KOPT-K1 (cell line): Measurements from ENCODE around the gene SCD5.

ENCODE experiments used
- H3K27ac ChIP-seq: fragments of 200-600 bp; sonication (generic); 2 replicates; pipeline ENCODE4 v1.5.1; 2016; ENCODE audit warnings: antibody characterized with exemption, mild to moderate bottlenecking, low read depth, low read length; ENCODE audit not compliant: poor library complexity, severe bottlenecking
- H3K36me3 ChIP-seq: fragments of 200-600 bp; sonication (generic); 2 replicates; pipeline ENCODE4 v1.5.1; 2017; ENCODE audit warnings: antibody characterized with exemption, mild to moderate bottlenecking, low read length, moderate library complexity; ENCODE audit not compliant: insufficient read depth
- H3K9me3 ChIP-seq: fragments of 200-600 bp; sonication (generic); 2 replicates; pipeline ENCODE4 v1.5.1; 2017; ENCODE audit warnings: antibody characterized with exemption, low read length, mild to moderate bottlenecking; ENCODE audit not compliant: insufficient read depth, poor library complexity, severe bottlenecking

The SCD5 gene

GRCh38 chr4:82758701-82759685 is 39.6 kb downstream of the SCD5 start:
- Histone ChIP-seq H3K9me3 (no peaks in the 10 kb centered on the region), H3K36me3 (no peaks in the 10 kb centered on the region), H3K27ac (no peak overlapping the region)

- H3K9me3 ChIP-seq: no peaks in the 10 kb centered on the region
- no peak overlapping the region for H3K27ac ChIP-seq
- H3K36me3 ChIP-seq: no peaks in the 10 kb centered on the region
Observed at GRCh38 chr4:82756061-82756460, 42.5 kb downstream of the SCD5 start.

DNA sequence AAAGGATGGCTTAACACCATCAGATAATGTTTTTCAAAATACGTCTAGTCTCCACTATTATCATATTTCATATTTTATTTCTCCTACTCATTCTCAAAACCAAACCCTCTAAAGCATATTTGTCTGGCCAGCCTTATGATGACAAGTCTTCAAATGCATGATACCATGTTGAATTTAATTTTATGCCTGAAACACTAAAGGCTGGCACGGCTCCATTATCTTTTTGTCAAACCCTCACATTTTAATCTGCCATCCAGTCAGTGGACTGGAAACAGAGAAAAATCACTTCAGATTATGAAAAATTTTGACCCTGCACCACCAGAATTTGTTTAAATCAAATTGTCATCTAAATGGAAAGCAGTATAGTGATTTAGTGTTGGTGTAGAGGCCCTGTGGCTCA is 42.9 kb downstream of the SCD5 start:
- no peaks in the 10 kb centered on the region for H3K36me3 ChIP-seq
- no peak overlapping the region for H3K27ac ChIP-seq
- H3K9me3 ChIP-seq: no peaks in the 10 kb centered on the region

DNA sequence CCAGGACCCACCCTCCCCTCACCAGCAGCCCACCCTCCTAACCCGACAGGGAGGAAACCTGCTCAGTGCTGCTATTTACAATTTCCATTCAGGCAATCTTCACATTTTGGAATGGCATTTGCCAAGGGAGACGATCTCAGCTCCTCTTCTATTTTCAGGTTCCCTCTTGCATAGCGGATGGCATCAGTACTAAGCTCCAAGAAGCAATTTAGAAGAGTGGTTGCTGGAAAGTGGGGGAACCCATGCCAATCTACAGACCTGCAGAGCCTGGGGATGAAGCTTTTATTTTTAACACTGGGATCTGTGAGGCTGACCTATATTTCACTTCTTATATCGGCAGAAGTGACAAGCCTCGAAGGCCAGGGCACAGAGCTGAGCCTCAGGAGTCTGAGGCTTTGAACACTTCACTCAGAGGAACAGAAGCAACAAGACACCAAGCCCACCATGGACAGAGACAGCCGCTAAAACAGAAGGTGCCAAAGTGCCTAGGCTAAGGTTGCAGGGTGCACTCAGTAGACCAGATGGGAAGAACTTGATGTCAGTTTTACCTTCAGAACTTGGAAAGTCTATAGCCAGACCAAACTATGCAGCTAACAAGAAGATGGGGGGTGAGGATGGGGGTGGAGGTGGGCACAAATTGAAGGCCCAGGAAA is 44.0 kb downstream of the SCD5 start:
- Histone ChIP-seq H3K36me3 (no peaks in the 10 kb centered on the region), H3K9me3 (no peaks in the 10 kb centered on the region), H3K27ac (no peak overlapping the region)

GRCh38 chr4:82753725-82754410 is 44.7 kb downstream of the SCD5 start:
- H3K9me3 ChIP-seq: no peaks in the 10 kb centered on the region
- no peak overlapping the region for H3K27ac ChIP-seq
- H3K36me3 ChIP-seq: no peaks in the 10 kb centered on the region

- H3K9me3 ChIP-seq: no peaks in the 10 kb centered on the region
- H3K36me3 ChIP-seq: no peaks in the 10 kb centered on the region
- H3K27ac ChIP-seq: no peak overlapping the region
Observed at GRCh38 chr4:82753238-82753637, 45.4 kb downstream of the SCD5 start.

GRCh38 chr4:82748810-82749470 is 49.7 kb downstream of the SCD5 start:
- Histone ChIP-seq H3K9me3 (no peaks in the 10 kb centered on the region), H3K27ac (no peak overlapping the region), H3K36me3 (no peaks in the 10 kb centered on the region)

DNA sequence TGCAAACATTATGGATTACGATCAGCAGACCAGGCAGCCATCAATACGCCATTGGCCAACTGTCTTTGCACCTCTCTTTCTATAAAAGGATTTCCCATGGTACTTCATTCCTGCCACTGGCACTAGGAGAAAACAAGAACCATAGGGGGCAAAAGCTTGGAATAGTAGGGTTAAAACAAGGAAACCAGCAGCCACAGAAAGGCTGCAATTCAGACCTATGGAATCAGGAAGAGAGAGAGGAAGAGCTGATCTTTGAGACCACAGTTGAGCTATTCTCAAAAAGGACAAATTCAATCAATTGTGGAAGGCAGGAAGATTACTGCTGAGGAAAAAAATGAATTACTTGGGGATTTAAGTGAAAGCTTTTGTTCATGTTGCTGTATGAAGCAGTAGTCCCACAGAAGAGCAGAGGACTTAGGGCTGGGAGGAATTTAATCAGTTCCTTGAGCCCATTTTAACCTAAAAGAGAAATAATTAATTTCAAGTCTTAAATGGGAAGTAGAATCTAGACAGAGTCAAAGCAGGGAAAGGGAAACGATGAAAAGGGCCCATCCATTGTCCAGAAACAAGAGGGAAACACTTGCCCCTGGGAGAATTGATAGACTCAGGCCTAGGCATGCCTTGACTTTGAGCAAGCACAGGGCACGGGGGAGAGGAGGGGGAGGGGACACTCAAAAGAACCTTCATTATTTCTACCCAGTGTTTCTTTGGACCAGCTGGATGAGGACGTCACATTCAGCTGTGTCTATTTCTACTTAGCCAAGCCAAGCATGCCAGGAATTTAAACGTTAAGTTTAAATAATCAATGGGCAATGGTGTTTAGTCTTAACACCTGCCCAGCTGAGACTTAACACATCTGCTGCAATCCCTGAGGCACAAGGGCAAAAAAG is 50.7 kb downstream of the SCD5 start:
- no peak overlapping the region for H3K27ac ChIP-seq

DNA sequence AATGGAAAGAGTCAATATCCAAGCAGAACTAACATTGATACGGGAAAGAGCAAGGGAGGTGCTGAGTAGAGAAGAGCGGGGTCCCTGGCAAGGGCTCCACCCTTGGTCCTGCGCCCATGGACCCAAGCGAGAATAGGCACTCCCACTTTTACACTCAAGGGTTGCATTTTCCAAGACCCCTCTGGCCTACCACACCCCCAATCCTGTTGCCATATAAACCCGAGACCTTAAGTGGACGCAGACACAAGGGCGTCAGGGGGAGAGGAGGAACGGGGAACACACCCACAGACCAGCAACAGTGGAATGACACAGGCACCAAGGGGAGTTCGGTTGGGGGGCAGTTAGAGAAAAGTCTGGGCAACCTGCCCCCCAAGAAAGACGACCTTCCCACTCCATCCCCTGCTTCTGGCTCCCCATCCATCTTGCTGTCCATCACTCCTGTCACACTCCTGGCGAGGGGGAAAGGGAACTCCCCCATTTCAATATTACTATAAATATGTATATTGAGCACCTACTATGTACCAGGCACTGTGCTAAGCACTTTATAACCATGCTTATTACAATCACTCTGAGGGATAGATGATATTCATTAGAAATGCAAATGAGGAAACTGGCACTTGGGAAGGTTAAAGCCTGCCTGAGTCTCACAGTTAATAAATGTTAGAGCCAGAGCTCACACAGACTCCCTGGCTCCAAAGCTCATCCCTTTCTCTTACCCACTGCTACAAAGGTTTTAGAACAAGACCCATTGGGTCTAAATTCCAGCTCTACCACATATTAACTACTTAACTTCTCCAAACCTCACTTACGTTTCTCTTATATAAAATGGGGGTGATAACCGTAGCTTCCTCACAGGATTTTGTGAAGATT is 51.7 kb downstream of the SCD5 start:
- H3K36me3 ChIP-seq: no peaks in the 10 kb centered on the region
- H3K27ac ChIP-seq: no peak overlapping the region
- H3K9me3 ChIP-seq: no peaks in the 10 kb centered on the region

More for the DNA sequence above, 50.7 kb downstream of the SCD5 start:
- H3K9me3 ChIP-seq: no peaks in the 10 kb centered on the region
- H3K36me3 ChIP-seq: no peaks in the 10 kb centered on the region

- Histone ChIP-seq H3K27ac (no peak overlapping the region), H3K36me3 (no peaks in the 10 kb centered on the region), H3K9me3 (no peaks in the 10 kb centered on the region)
Observed at GRCh38 chr4:82745173-82745842, 53.3 kb downstream of the SCD5 start.

- Histone ChIP-seq H3K9me3 (no peaks in the 10 kb centered on the region), H3K36me3 (no peaks in the 10 kb centered on the region), H3K27ac (no peak overlapping the region)
Observed at GRCh38 chr4:82744284-82744968, 54.2 kb downstream of the SCD5 start.

DNA sequence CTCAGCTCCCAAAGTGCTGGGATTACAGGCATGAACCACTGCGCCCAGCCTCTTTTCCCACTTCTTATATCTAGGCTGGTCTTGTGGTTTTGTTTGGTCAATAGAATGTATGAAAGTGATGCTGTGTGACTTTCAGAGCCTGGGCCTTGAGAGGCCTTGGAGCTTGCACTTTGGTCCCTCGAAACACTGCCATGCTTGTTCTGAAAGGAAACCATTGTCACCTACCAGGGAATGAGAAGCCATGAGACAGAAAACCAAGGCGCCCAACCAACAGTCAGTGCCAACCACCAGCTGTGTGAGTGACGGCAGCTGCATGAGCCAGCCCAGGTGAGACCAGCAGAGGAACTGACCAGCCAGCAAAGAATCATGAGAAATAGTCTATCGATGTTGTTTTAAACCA is 57.4 kb downstream of the SCD5 start:
- Histone ChIP-seq H3K27ac (no peak overlapping the region), H3K9me3 (no peaks in the 10 kb centered on the region), H3K36me3 (no peaks in the 10 kb centered on the region)
